ENCODE data around the gene PECR. TPM values are rescaled to one million over a fixed set of nuclear protein-coding genes. Genes with fewer than 3 reads are reported as not detected.

The PECR gene
- total RNA-seq, 1 experiment from 2014 or later = 16.3 TPM

DNA sequence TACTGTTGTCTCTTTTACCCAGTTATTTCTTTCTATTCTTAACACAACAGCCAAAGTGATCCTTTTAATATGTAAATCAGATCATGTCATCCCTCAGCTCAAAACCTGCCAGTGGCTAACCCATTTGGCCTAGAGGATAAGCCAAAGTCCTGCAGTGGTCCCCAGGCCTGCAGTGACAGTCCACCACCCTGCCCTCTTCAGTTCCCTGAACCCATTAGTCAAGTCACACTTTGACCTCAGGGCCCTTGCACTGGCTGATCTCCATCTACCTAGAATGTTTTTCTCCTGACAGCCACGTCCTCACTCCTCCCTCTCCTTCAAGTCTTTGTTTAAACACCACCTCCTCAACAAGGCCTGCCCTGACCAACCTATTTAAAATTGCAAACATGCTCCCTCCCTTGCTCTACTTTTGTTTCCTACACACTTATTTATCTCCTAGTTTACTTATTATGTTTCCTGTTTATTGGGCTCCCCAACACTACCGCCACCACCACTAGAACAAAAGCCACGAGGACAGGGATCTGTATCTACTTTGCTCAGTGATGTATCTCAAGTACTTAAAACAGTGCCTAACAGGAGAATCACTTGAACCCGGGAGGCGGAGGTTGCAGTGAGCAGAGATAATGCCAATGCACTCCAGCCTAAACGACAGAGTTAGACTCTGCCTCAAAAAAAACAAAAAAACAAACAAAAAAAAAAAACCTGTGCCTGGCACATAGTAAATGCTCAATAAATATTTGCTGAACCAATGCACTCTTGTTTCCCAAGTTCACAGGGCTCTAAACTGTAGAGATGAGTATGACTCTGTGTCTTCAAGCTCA, 77.5 kb downstream of the PECR start:
- ChIA-PET POLR2A (no interaction called here), CTCF (no interaction called here), RAD21 (ENCODE audit: low non-redundant PET in 1 of 2, low total read pairs in 2 of 2, uncharacterized antibody in 2 of 2, unreplicated experiment in 2 of 2) (no interaction called here)
- Histone ChIP-seq H3K4me3 (replicated peaks in 1 of 2; ENCODE audit: low read depth in 1 of 2, low read length in 2 of 2) (no peak overlapping the region), H3K27ac (ENCODE audit: low read depth, low read length) (no peak overlapping the region), H3K4me1 (ENCODE audit: control insufficient read depth in 1 of 2, insufficient read depth in 2 of 2, low read length in 2 of 2) (peaks cover 0 to 14% of the 10 kb centered on the region in 2 experiments; a peak in 2 of 4 replicates), H3K9me3 (ENCODE audit: control insufficient read depth in 1 of 2, insufficient read depth in 1 of 2, low read depth in 1 of 2, low read length in 2 of 2) (no peaks in the 10 kb centered on the region), H2AFZ (ENCODE audit: low read depth, low read length, poor library complexity, severe bottlenecking) (no peak overlapping the region), H3K9me2 (ENCODE audit: insufficient read depth) (no peaks in the 10 kb centered on the region), H4K20me1 (ENCODE audit: insufficient read depth) (no peaks in the 10 kb centered on the region), H3K4me2 (ENCODE audit: low read length) (no peak overlapping the region), H3K36me3 (ENCODE audit: control insufficient read depth in 1 of 2, insufficient read depth in 2 of 2, low read length in 2 of 2) (no peaks in the 10 kb centered on the region), H3K27me3 (ENCODE audit: insufficient read depth, low read length) (no peaks in the 10 kb centered on the region), H3K79me2 (ENCODE audit: insufficient read depth, low read length) (peaks cover 9% of the 10 kb centered on the region; the same call in 1 of the 2 replicates), H3K9ac (ENCODE audit: low read length) (no peak overlapping the region)
- TF ChIP-seq ZFX (IDR thresholded peaks at IDR 0.05) = no peak
- no peak for TF ChIP-seq RAD21 (IDR thresholded peaks at IDR 0.05; ENCODE audit: low read depth)
- TF ChIP-seq POLR2AphosphoS5 (IDR thresholded peaks at IDR 0.05; ENCODE audit: low read depth, low read length) = no peak
- TF ChIP-seq ZNF274 (IDR thresholded peaks at IDR 0.05; ENCODE audit: low read depth, low read length) = no peak
- TF ChIP-seq, protein P1, sequence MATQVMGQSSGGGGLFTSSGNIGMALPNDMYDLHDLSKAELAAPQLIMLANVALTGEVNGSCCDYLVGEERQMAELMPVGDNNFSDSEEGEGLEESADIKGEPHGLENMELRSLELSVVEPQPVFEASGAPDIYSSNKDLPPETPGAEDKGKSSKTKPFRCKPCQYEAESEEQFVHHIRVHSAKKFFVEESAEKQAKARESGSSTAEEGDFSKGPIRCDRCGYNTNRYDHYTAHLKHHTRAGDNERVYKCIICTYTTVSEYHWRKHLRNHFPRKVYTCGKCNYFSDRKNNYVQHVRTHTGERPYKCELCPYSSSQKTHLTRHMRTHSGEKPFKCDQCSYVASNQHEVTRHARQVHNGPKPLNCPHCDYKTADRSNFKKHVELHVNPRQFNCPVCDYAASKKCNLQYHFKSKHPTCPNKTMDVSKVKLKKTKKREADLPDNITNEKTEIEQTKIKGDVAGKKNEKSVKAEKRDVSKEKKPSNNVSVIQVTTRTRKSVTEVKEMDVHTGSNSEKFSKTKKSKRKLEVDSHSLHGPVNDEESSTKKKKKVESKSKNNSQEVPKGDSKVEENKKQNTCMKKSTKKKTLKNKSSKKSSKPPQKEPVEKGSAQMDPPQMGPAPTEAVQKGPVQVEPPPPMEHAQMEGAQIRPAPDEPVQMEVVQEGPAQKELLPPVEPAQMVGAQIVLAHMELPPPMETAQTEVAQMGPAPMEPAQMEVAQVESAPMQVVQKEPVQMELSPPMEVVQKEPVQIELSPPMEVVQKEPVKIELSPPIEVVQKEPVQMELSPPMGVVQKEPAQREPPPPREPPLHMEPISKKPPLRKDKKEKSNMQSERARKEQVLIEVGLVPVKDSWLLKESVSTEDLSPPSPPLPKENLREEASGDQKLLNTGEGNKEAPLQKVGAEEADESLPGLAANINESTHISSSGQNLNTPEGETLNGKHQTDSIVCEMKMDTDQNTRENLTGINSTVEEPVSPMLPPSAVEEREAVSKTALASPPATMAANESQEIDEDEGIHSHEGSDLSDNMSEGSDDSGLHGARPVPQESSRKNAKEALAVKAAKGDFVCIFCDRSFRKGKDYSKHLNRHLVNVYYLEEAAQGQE (IDR thresholded peaks at IDR 0.05; ENCODE audit: low read depth) = no peak
- no peak for TF ChIP-seq SIN3A (IDR thresholded peaks at IDR 0.05; ENCODE audit: low read depth)
- no peak for TF ChIP-seq YY1 (IDR thresholded peaks at IDR 0.05; ENCODE audit: extremely low read depth, insufficient replicate concordance, low read depth, low read length)
- TF ChIP-seq, protein P2, sequence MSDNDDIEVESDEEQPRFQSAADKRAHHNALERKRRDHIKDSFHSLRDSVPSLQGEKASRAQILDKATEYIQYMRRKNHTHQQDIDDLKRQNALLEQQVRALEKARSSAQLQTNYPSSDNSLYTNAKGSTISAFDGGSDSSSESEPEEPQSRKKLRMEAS (IDR thresholded peaks at IDR 0.05) = no peak
- TF ChIP-seq FOSL1 (IDR thresholded peaks at IDR 0.05; ENCODE audit: low read depth) = no peak
- TF ChIP-seq, protein P3, sequence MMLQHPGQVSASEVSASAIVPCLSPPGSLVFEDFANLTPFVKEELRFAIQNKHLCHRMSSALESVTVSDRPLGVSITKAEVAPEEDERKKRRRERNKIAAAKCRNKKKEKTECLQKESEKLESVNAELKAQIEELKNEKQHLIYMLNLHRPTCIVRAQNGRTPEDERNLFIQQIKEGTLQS (IDR thresholded peaks at IDR 0.05) = no peak
- TF ChIP-seq JUND (IDR thresholded peaks at IDR 0.05) = no peak
- intact Hi-C loops (cut with micrococcal nuclease) = no loop called here
- no peak for DNase-seq (ENCODE audit: low read depth, low spot score)
- no TSS peak for BruUV-seq (replicated peaks)
- no peak for ATAC-seq
